Measurements from ENCODE around the gene CD99L2.
"Not testable (repeated sequence)": the region's sequence is repeated elsewhere in the genome, so short reads cannot be mapped to it uniquely, and the experiment has no call there.

Gene CD99L2

GRCh38 chrX:150905293-150905692 is 6.8 kb upstream of the CD99L2 start:
- Mint-ChIP-seq H3K27me3 (peaks cover 11% of the 10 kb centered on the region), H3K27ac (no peak overlapping the region), H3K4me3 (no peak overlapping the region), H3K4me1 (no peaks in the 10 kb centered on the region), H3K9me3 (no peaks in the 10 kb centered on the region)
- ATAC-seq (no peak), DNase-seq (no peak)

GRCh38 chrX:150903110-150903508 is 4.6 kb upstream of the CD99L2 start:
- no peaks in the 10 kb centered on the region for H3K4me1 Mint-ChIP-seq
- ATAC-seq: no peak
- no peak for DNase-seq

GRCh38 chrX:150902434-150903109 is 4.1 kb upstream of the CD99L2 start:
- no peak for DNase-seq
- no peak overlapping the region for H3K27ac Mint-ChIP-seq
- no peak overlapping the region for H3K4me3 Mint-ChIP-seq
- no peaks in the 10 kb centered on the region for H3K9me3 Mint-ChIP-seq
- H3K4me1 Mint-ChIP-seq: peaks cover under 1% of the 10 kb centered on the region
- ATAC-seq: no peak
- peaks cover 11% of the 10 kb centered on the region for H3K27me3 Mint-ChIP-seq

More at GRCh38 chrX:150903110-150903508, 4.6 kb upstream of the CD99L2 start:
- Mint-ChIP-seq H3K4me3 (no peak overlapping the region), H3K27me3 (peaks cover 11% of the 10 kb centered on the region), H3K27ac (no peak overlapping the region), H3K9me3 (no peaks in the 10 kb centered on the region)

- no peaks in the 10 kb centered on the region for H3K9me3 Mint-ChIP-seq
- peaks cover 11% of the 10 kb centered on the region for H3K4me1 Mint-ChIP-seq
- peaks cover 11% of the 10 kb centered on the region for H3K27me3 Mint-ChIP-seq
- peak overlapping the region; percentile 27 to 81 for H3K27ac Mint-ChIP-seq
- DNase-seq (peak; percentile 16 to 31), ATAC-seq (peak; percentile 35)
- H3K4me3 Mint-ChIP-seq: peak overlapping the region; percentile 84 to 88
These were observed 806 bp upstream of the CD99L2 start for GRCh38 chrX:150899191-150899757.

GRCh38 chrX:150897421-150898320 is 797 bp downstream of the CD99L2 start:
- ATAC-seq (peak; percentile 2), DNase-seq (peak in 1 of 2 donors; percentile 48)
- H3K27me3 Mint-ChIP-seq: no peaks in the 10 kb centered on the region
- H3K9me3 Mint-ChIP-seq: no peaks in the 10 kb centered on the region
- H3K4me1 Mint-ChIP-seq: peaks cover 11% of the 10 kb centered on the region
- H3K4me3 Mint-ChIP-seq: peak overlapping the region; percentile 73 to 75
- H3K27ac Mint-ChIP-seq: peak overlapping the region in 1 of 2 donors; percentile 69

GRCh38 chrX:150896632-150897031 is 1.8 kb downstream of the CD99L2 start:
- no peak for DNase-seq
- no peak for ATAC-seq
- peaks cover 11% of the 10 kb centered on the region for H3K4me1 Mint-ChIP-seq
- H3K9me3 Mint-ChIP-seq: no peaks in the 10 kb centered on the region
- no peaks in the 10 kb centered on the region for H3K27me3 Mint-ChIP-seq
- H3K27ac Mint-ChIP-seq: no peak overlapping the region
- no peak overlapping the region for H3K4me3 Mint-ChIP-seq

- no peak for ATAC-seq
These were observed 4.5 kb downstream of the CD99L2 start for GRCh38 chrX:150893936-150894335.

GRCh38 chrX:150889131-150889530 is 9.3 kb downstream of the CD99L2 start:
- DNase-seq: no peak
- Mint-ChIP-seq H3K27me3 (no peaks in the 10 kb centered on the region), H3K9me3 (no peaks in the 10 kb centered on the region), H3K4me3 (no peak overlapping the region), H3K27ac (no peak overlapping the region), H3K4me1 (no peaks in the 10 kb centered on the region)
- ATAC-seq: no peak

More at GRCh38 chrX:150893936-150894335, 4.5 kb downstream of the CD99L2 start:
- no peak overlapping the region for H3K4me3 Mint-ChIP-seq
- no peak overlapping the region for H3K27ac Mint-ChIP-seq
- H3K4me1 Mint-ChIP-seq: peaks cover 11% of the 10 kb centered on the region
- H3K27me3 Mint-ChIP-seq: no peaks in the 10 kb centered on the region
- DNase-seq: no peak
- H3K9me3 Mint-ChIP-seq: no peaks in the 10 kb centered on the region

- H3K27me3 Mint-ChIP-seq: no peaks in the 10 kb centered on the region
- ATAC-seq (no peak), DNase-seq (no peak)
- no peak overlapping the region for H3K27ac Mint-ChIP-seq
- H3K4me1 Mint-ChIP-seq: no peaks in the 10 kb centered on the region
- no peaks in the 10 kb centered on the region for H3K9me3 Mint-ChIP-seq
- H3K4me3 Mint-ChIP-seq: no peak overlapping the region
These were observed 10.5 kb downstream of the CD99L2 start for GRCh38 chrX:150887906-150888465.

GRCh38 chrX:150887268-150887667 is 11.2 kb downstream of the CD99L2 start:
- not testable (repeated sequence) for H3K4me1 Mint-ChIP-seq

GRCh38 chrX:150886381-150886780 is 12.1 kb downstream of the CD99L2 start:
- peaks cover 2% of the 10 kb centered on the region for H3K4me1 Mint-ChIP-seq
- no peak for DNase-seq
- no peak for ATAC-seq
- no peak overlapping the region for H3K4me3 Mint-ChIP-seq
- H3K27ac Mint-ChIP-seq: no peak overlapping the region
- no peaks in the 10 kb centered on the region for H3K9me3 Mint-ChIP-seq
- no peaks in the 10 kb centered on the region for H3K27me3 Mint-ChIP-seq

More at GRCh38 chrX:150887268-150887667, 11.2 kb downstream of the CD99L2 start:
- not testable (repeated sequence) for H3K9me3 Mint-ChIP-seq, H3K27me3 Mint-ChIP-seq, ATAC-seq, H3K4me3 Mint-ChIP-seq, H3K27ac Mint-ChIP-seq, DNase-seq

- peak overlapping the region in 1 of 2 donors; percentile 54 for H3K4me3 Mint-ChIP-seq
- ATAC-seq (peak; percentile 72), DNase-seq (peak in 1 of 2 donors; percentile 12)
- no peaks in the 10 kb centered on the region for H3K27me3 Mint-ChIP-seq
- peaks cover 29% of the 10 kb centered on the region for H3K4me1 Mint-ChIP-seq
- H3K9me3 Mint-ChIP-seq: peaks cover under 1 to 8% of the 10 kb centered on the region in 2 donors
- peak overlapping the region in 1 of 2 donors; percentile 88 for H3K27ac Mint-ChIP-seq
These were observed 17.7 kb downstream of the CD99L2 start for GRCh38 chrX:150880808-150881165.

GRCh38 chrX:150879855-150880807 is 18.3 kb downstream of the CD99L2 start:
- ATAC-seq: peak; percentile 96
- peak overlapping the region in 1 of 2 donors; percentile 89 for H3K27ac Mint-ChIP-seq
- peaks cover 7 to 14% of the 10 kb centered on the region in 2 donors for H3K9me3 Mint-ChIP-seq
- H3K27me3 Mint-ChIP-seq: no peaks in the 10 kb centered on the region
- H3K4me1 Mint-ChIP-seq: peaks cover 35% of the 10 kb centered on the region
- peak overlapping the region in 1 of 2 donors; percentile 22 for H3K4me3 Mint-ChIP-seq
- no peak for DNase-seq

- ATAC-seq, DNase-seq, H3K4me3 Mint-ChIP-seq, H3K27me3 Mint-ChIP-seq: not testable (repeated sequence)
- Mint-ChIP-seq H3K4me1 (peaks cover 71% of the 10 kb centered on the region), H3K9me3 (peaks cover 8 to 27% of the 10 kb centered on the region in 2 donors), H3K27ac (peak overlapping the region in 1 of 2 donors; percentile 59)
These were observed 22.8 kb downstream of the CD99L2 start for GRCh38 chrX:150875621-150876020.
